ENCODE measurements around the gene CPSF3. TPM values are rescaled to one million over a fixed set of nuclear protein-coding genes. Genes with fewer than 3 reads are reported as not detected.
A peak's percentile ranks its signal among the peaks of the same experiment; 100 is the strongest.

Gene CPSF3
- total RNA-seq, 6 experiments from 2014 or later: 40.6 to 49.8 (median 44.5) TPM

- H3K4me1 Mint-ChIP-seq (ENCODE audit: low read depth): peaks cover 40% of the 10 kb centered on the region
- no peak overlapping the region for H3K4me3 Mint-ChIP-seq
- H3K36me3 Mint-ChIP-seq (ENCODE audit: low read depth): peaks cover 34% of the 10 kb centered on the region
- no peaks in the 10 kb centered on the region for H3K9me3 Mint-ChIP-seq
- DNase-seq: no peak
- no peak for TF ChIP-seq CTCF (IDR thresholded peaks at IDR 0.05)
- no peaks in the 10 kb centered on the region; the same call in 1 of the 2 replicates for H3K27me3 Mint-ChIP-seq (ENCODE audit: insufficient read depth)
- no peak overlapping the region for H3K27ac Mint-ChIP-seq
These were observed 443 bp downstream of the CPSF3 start for GRCh38 chr2:9423922-9424272.

GRCh38 chr2:9424447-9425164, 1.2 kb downstream of the CPSF3 start:
- Mint-ChIP-seq H3K4me1 (ENCODE audit: low read depth) (peaks cover 42% of the 10 kb centered on the region), H3K9me3 (no peaks in the 10 kb centered on the region), H3K27ac (no peak overlapping the region), H3K36me3 (ENCODE audit: low read depth) (peaks cover 35% of the 10 kb centered on the region), H3K4me3 (no peak overlapping the region), H3K27me3 (ENCODE audit: insufficient read depth) (no peaks in the 10 kb centered on the region; the same call in 1 of the 2 replicates)
- no peak for TF ChIP-seq CTCF (IDR thresholded peaks at IDR 0.05)
- no peak for DNase-seq

- TF ChIP-seq CTCF (IDR thresholded peaks at IDR 0.05): no peak
- H3K4me1 Mint-ChIP-seq (ENCODE audit: low read depth): peaks cover 31% of the 10 kb centered on the region
- peaks cover 30% of the 10 kb centered on the region for H3K36me3 Mint-ChIP-seq (ENCODE audit: low read depth)
- H3K9me3 Mint-ChIP-seq: no peaks in the 10 kb centered on the region
- H3K4me3 Mint-ChIP-seq: peak overlapping the region; percentile 15; the same call in 1 of the 2 replicates
- no peak for DNase-seq
- H3K27ac Mint-ChIP-seq: peak overlapping the region; percentile 87
- no peaks in the 10 kb centered on the region for H3K27me3 Mint-ChIP-seq (ENCODE audit: insufficient read depth)
These were observed 5.6 kb downstream of the CPSF3 start for GRCh38 chr2:9428965-9429577.

GRCh38 chr2:9430316-9431293, 7.2 kb downstream of the CPSF3 start:
- peaks cover 29% of the 10 kb centered on the region for H3K36me3 Mint-ChIP-seq (ENCODE audit: low read depth)
- H3K27me3 Mint-ChIP-seq (ENCODE audit: insufficient read depth): no peaks in the 10 kb centered on the region

More at GRCh38 chr2:9430316-9431293, 7.2 kb downstream of the CPSF3 start:
- peak; percentile 53 for DNase-seq
- no peak for TF ChIP-seq CTCF (IDR thresholded peaks at IDR 0.05)
- peaks cover 31% of the 10 kb centered on the region for H3K4me1 Mint-ChIP-seq (ENCODE audit: low read depth)
- H3K27ac Mint-ChIP-seq: peak overlapping the region; percentile 87
- no peaks in the 10 kb centered on the region for H3K9me3 Mint-ChIP-seq
- H3K4me3 Mint-ChIP-seq: peak overlapping the region; percentile 62
